Measurements from ENCODE around the gene BCL7C.

BCL7C gene

DNA sequence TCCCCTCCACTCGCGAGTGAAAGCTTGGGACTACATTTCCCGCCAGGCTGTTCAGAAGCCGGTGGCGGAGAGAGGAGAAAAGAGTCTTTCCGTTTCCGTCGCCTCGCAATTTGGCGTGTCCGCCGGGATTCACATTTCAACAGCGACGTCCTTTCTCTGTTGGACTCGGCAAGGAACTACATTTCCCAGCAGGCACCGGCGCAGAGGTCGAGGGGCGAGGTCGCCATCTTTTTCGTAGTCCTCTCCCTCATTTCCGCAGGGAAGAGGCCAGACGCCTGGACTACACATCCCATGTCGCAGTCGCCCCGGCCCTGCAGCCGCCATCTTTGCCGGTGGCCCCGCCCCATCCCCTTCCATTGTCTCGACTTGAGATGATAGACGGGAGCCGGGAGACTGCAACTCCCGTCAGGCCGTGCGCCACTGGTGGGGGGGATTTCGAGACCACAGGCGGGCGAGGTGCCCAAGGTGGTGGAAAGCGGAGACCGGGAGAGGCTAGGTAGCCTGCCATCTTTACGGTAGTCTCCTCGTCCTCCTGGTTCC, 28.6 kb upstream of the BCL7C start:
- peak; percentile 99 for DNase-seq

DNA sequence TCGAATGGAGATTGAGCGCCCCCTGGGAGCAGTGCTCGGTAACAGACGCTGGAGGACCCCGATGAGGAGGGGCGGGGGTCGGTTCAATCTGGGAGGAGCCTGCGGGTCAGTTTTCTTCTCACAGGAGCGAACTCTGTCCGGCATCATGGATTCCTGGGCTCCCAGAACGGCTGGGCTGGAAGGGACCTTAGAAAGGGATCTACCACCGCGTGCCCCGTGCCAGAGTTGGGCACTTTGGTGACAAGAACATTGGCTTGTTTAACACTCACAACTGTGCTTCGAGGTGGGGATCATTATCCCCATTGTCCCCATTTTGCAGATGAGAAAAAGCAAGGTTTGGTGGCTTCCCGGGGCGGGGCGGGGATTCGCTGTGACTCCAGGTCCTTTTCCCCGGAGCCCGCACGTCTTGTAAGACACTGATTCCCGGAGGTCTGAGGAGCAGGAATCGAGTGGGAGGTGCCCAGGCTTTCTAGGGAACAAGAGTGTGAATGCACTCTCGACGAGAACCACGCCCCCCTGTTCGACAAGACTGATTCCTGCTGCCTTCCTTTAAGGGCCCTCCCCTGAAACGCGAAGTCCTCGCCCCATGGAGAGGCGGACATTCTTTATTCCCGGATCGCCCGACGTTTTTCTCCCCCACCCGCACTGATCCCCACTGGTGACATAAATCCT, 28.0 kb upstream of the BCL7C start:
- peak; percentile 79 for DNase-seq

DNA sequence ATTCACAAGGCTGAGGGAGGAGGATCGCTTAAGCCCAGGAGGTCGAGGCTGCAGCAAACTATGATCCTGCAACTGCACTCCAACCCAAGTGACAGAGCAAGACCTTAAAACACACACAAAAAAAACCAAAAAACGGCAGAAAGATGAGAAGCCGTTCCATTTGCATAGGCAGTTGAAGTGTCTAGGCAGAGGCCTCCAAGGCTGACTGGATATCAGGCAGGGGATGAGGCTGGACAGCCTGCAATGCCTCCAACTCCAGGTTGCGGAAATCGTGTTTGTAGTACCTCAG, 27.5 kb upstream of the BCL7C start:
- no peak for DNase-seq

DNA sequence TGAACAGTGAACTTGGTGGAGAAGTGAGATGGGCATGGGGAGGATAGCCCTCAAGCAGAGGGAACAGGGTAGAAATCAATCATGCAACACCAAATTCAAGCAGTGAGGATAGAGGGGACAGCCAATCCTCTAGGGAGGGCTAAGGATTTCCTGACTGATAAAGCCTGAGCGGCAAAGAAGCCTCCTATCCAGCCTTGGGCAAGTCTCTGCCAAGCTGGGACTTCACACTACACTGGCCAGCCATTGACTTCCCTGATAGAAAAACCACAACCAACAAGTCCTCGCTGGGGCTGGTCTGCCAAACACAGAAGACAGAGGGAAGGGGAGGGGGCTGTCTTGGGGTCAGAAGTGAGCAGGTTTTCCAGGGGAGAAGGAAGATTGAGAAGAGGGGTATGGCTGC, 27.0 kb upstream of the BCL7C start:
- no peak for DNase-seq

DNA sequence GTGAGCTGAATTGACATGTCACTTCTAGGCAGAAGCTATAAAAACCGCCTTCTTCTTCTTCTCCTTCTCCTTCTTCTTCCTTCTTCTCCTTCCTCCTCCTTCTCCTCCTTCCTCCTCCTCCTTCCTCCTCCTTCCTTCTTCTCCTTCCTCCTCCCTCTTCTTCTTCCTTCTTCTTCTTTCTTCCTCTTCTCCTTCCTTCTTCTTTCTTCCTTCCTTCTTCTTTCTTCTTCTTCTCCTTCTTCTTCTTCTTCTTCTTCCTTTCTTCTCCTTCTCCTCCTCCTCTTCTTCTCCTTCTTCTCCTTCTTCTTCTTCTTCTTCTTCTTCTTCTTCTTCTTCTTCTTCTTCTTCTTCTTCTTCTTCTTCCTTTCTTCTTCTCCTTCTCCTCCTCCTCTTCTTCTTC, 24.7 kb upstream of the BCL7C start:
- DNase-seq, result no peak

DNA sequence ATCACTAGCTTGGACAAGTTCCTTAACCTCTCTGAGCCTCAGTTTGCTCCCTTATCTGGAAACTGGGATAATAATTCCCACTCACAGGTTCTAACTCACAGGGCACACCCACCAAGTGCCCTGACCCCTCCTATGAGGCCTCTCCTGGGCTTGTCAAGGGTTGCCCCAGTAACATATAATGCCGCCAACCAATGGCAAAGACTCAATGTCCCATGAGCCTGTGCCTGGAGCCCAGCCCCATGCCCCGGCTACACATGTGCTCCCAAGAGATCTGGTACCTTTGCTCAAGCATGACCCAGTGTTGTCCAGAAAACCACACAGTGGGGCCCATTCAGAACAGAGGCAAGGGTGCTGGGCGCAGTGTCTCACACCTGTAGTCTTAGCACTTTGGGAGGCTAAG, 21.0 kb upstream of the BCL7C start:
- DNase-seq, result no peak

DNA sequence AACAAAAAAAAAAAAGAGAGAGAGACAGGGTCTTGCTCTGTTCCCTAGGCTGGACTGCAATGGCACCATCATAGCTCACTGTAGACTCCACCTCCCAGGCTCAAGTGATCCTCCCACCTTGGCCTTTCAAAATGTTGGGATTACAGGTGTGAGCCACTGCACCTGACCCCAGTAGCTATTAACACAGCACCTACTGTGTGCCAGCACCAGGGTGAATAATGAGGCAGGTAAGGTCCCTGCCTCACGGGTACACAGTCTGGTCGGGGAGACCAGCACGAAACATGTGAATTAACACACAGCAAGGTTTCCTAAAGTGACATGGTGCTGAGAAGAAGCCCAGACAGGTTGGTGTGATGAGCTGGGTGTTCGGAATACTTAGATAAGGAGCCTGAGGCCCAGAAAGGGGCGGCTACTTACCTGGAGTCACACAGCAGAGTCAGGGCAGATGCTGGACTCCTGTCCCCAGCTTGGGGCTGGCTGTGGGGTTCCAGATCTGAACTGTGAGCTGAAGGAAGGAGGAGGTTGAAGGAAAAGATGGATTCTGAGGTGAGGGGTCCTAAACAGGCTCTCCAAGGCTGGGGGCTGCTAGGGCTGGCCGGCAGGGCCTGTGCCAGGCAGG, 19.0 kb upstream of the BCL7C start:
- no peak for DNase-seq

DNA sequence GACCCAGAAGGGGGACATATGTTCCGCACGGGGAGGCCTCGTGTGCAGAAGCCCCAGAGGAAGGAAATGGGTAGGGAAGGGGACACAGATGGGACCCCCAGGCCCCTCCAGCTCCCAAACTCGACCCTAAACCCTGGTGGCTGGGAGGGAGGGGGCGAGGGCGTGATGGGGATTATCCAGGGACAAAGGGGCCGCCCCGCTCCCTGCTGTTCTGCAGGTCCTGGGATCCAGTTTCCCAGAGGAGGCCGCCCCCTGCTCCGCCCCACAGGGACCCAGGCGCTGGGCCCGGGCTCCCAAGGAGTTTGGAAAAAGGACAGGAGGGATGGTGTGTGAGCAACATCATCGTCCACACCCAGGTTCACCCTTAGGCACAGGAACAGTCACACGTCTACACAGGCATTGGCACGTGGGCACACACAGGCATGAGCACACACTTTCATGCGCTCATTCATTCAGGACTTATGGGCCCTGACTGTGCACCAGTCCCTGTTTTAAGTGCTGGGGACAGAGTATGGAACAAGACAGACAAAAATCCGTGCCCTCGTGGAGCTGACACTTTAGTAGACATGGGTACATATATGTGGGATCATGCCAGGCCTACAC, 16.7 kb upstream of the BCL7C start:
- DNase-seq, result no peak

DNA sequence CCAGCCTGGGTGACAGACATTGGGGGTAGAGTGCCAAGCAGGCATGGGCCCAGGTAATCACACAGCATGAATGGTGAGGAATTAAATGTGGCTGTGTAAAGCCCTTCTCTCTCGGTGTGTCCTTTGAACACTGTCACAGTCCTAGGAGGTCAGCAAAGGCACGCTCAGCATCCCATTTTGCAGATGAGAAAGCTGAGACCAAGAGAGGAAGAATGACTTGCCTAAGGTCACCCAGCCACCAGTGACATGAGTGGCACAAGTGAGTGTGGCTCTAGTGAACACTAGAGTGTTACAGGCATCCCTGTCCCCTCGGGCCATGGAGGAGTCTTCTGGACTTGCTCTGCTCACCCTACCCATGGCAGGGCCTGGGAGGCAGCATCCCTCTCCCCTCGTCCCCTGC, 13.2 kb upstream of the BCL7C start:
- DNase-seq, result no peak

DNA sequence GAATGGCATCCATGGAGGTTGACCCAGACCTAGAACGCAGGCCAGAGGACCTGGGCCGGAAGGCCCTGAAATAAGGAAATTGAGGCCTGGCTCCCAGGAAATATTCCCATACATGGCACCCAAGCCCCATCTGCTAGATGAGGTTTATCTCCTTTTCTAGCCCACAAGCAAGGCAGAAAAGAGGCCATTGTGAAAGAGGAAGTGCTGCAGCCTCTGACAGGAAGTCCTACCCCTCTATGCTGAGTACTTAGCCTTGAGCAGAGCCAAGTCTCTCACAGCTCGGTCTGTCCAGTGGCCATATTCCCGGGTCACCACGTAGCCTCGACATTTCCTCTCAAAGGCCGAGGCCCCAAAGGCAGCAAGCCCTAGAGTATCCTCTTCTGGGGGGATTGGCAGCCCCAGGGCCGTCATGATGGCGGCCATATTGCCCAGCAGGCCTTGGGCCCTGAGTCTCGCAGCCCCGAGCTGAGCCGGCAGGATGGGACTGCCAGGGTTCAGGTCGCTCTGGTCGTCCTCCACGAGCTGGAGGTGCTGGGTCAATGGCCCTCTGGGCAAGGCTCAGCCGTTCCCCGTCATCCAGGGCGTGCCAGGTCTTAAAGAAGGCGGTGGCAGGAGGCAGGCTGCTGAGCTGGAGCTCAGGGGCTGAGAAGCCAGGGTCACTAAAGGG, 10.4 kb upstream of the BCL7C start:
- DNase-seq, result peak; percentile 52

DNA sequence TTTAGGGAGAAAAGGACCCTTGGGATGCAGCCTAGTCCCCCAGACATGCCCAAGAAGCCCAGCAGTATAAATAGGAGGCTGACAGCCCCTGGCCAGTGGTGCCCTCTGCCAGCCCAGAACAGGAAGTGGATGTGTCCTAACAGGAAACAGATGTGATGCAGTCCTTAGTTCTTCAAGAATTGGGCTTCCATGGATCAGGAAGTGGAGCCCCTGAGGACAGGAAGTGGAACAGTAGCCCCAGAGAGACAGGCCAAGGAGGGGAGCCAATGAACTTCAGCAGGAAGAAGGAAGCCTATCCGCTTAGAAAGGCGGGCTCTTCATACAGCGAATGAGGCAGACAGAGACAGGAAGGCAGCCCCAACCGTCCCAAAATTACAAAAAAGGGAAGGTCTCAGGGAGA, 9.7 kb upstream of the BCL7C start:
- peak; percentile 94 for DNase-seq

DNA sequence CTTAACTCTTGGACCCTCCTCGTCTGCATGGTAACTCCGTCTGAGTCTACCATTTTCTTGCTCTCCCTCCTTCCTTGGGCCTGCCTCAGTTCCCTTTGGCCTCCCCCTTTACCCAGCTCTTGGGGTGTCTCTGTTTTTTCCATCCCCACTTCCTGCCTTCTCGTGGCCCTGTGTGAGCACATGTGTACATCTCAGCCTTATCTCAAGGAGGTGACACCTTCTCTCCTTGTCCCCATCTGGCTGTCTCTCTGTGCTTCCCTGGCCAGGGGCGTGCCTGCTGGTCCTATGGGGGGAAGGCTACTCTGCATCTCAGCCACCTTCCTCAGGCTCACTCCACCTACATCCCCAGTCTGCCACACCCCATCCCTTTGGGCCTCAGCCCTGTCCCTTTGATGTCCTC, 9.1 kb upstream of the BCL7C start:
- no peak for DNase-seq

DNA sequence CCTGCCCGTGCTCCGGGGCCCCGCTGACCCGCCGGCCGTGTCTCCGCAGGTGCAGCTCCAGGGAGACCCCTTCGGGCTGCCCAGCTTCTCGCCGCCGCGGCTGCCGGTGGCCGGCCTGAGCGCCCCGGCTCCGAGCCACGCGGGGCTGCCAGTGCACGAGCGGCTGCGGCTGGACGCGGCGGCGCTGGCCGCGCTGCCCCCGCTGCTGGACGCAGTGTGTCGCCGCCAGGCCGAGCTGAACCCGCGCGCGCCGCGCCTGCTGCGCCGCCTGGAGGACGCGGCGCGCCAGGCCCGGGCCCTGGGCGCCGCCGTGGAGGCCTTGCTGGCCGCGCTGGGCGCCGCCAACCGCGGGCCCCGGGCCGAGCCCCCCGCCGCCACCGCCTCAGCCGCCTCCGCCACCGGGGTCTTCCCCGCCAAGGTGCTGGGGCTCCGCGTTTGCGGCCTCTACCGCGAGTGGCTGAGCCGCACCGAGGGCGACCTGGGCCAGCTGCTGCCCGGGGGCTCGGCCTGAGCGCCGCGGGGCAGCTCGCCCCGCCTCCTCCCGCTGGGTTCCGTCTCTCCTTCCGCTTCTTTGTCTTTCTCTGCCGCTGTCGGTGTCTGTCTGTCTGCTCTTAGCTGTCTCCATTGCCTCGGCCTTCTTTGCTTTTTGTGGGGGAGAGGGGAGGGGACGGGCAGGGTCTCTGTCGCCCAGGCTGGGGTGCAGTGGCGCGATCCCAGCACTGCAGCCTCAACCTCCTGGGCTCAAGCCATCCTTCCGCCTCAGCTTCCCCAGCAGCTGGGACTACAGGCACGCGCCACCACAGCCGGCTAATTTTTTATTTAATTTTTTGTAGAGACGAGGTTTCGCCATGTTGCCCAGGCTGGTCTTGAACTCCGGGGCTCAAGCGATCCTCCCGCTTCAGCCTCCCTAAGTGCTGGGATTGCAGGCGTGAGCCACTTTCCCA, 8.4 kb upstream of the BCL7C start:
- peak; percentile 67 for DNase-seq

DNA sequence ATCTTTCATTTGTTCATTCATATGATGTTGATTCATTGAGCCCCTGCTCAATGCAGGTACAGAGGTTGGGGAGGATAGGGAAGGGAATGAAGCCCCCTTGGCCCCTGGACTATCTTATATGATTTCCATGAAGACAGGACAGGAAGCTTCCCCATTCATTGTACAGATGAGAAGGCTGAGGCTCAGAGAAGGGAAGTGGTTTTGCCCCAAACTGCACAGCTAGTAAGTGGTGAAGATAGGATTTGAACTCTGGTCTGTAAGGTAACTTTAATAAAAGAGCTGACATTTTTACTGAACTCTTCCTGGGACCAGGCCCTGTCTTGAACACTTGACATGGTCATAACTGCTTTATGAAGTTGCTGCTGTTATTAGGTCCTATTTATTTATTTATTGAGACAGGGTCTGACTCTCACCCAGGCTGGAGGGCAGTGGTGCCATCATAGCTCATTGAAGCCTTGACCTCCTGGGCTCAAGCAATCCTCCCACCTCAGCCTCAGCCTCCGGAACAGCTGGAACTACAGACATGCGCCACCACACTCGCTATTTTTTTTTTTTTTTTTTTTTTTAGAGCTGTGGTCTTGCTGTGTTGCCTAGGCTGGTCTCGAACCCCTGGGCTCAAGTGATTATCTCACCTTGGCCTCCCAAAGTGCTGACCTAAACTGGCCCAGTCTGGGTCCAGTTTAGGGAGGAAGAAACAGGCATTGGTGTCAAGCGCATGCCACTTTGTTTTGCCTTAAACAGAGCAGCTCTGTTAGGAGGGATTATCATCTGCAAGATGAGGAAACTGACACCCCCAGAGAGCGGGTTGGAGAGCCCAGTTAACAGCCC, 7.5 kb upstream of the BCL7C start:
- no peak for DNase-seq

DNA sequence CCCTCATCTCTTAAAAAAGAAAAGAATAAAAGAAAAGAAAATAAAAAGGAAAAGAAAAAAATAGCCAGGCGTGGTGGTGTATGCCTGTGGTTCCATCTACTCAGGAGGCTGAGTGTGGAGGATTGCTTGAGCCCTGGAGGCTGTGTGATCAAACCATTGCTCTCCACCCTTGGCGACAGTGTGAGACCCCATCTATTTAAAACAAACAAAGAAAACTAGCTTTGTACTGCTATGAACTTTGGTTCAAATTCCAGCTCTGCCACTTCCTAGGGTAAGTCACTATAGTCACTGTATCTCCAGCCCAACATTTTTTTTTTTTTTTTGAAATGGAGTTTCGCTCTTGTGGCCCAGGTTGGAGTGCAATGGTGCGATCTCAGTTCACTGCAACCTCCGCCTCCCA, 6.7 kb upstream of the BCL7C start:
- no peak for DNase-seq

DNA sequence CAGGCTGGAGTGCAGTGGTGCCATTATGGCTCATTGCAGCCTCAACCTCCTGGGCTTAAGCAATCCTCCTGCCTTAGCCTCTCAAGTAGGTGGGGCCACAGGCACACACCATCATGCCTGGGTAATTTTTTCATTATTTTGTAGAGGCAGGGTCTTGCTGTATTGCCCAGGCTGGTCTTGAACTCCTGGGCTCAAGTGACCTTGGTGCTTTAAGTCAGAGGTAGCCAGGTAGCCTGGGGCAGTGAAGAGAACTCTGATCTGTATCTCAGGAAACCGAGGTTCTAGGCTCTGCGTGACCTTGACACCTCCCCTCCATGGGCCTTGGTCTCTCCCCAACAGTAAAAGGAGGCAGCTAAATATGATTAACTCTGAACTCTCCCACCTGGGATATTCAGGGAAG, 5.9 kb upstream of the BCL7C start:
- no peak for DNase-seq

DNA sequence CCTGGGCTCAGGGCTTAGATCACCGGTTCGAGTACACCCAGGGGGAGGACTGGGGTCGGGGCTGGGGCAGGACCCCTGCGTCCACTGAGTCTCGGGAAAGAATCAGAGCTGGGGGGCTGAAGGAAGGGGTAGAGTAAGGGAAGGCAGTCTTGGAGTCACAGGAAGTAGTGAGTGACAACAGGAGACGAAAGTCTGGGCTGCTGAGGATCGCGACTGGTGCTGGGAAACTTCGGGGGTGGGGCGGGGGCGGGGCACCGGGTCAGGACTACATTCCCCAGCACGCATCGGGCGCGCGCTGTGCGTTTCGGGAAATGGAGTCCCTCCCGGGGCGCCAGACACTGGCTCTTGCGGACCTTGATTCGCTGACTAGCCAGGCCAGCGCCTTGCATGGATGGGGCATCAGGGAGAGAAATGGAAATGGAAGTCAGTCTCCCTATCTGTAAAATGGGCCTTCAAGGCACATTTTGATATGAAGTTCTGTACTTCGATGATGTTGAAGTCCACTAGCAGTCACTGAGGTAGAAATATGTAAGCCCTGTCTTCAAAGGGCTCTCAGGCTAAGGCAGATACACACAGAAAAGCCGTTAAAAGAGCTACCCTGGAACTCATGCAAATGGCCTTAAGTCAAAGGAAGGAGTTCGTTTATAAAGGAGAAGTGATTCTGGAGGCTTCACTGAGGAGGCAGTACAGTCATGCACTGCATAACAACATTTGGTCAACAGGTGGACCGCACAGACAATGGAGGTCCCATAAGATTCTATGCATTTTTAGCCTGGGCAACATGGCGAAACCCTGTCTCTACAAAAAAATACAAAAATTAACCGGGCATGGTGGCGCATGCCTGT, 3.2 kb upstream of the BCL7C start:
- DNase-seq, result no peak

DNA sequence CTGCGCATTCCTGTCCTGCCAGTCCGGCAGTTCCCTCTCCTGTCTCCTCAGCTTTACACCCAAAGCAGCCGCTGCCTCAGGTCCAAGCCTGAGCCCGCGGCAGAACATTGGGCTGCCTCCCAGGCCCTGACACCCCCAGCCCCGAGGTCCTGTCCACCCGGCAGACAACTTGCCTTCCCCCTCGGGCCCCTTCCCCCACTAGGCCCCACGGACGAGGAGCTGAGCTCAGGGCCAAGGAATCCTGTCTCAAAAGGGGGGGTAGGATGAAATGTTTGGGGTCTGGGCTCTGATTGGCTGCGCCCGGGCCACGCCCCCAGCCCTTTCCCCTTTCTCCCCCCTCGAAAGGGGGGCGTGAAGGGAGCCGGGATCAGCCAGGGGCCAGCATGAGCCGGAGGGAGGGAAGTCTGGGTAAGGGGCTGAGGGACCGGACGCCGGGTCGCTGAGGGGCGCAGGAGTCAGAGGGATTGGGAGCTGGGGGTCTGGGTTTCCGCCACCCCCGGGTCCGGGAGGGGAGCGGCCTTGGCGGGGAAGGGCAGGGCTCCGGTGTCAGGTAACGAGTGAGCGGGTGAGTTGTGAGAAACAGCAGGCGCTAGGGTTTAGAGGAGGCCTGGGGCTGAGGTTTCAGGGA, 2.5 kb upstream of the BCL7C start, which contains the start of gene CTF1:
Gene CTF1, plus strand, starts transcription at position 354 of the 628 bp plus-strand sequence. Its CDS starts 30 bp downstream, at position 384.
- no peak for DNase-seq

DNA sequence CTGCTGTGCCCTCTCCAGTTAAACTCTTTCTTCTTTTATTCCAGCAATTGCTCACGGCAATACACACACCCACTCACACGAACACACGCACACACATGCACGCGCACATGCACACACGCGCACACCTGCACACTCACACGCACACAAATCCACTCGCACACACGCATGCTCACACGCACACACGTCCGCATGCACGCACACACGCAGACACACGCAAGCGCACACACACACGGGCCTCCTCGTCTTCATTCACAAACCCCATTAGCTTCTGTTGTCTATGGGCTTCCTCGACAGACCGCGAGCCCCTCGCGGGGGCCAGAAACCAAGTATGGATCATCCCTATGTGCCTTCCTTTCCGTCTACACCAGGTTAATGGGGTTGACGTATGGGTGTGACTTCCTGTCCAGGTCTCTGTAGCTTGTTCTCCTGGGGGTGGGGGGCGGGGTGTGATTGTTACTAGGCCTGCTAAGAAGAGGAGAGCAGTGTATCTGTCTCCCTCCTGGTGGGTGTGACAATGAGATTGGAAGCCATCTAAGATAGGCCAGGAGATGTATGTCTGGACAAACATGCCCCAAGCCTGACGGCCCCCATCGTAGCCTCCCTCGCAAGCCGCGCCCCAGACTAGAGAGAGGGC, 1.9 kb upstream of the BCL7C start:
- no peak for DNase-seq

All from GDM1 (cell line).